Measurements from ENCODE around the gene SLC23A2.

Gene SLC23A2

DNA sequence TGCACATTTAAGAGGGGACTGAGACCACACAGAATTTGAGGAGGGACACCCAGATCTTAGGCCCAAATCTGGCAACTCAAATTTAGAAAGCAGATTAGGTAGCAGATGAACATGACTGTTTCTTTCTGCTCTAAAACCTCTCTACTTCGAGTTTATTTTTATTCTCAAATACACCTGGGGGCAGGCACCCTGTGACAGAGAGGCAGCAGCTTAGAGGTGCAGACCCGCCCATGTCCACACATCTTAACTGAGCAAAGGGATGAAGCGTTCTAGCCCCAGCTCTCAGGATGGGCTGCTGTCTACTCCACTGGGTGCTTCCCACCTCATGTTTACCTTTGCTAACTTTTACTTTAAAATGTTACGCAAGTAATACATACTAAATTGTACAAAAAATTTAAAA is 125.0 kb downstream of the SLC23A2 start:
- in situ Hi-C loops (cut with HindIII; ENCODE audit: low sequenced_read_pairs): no loop called here
- TF ChIP-seq, protein P1, sequence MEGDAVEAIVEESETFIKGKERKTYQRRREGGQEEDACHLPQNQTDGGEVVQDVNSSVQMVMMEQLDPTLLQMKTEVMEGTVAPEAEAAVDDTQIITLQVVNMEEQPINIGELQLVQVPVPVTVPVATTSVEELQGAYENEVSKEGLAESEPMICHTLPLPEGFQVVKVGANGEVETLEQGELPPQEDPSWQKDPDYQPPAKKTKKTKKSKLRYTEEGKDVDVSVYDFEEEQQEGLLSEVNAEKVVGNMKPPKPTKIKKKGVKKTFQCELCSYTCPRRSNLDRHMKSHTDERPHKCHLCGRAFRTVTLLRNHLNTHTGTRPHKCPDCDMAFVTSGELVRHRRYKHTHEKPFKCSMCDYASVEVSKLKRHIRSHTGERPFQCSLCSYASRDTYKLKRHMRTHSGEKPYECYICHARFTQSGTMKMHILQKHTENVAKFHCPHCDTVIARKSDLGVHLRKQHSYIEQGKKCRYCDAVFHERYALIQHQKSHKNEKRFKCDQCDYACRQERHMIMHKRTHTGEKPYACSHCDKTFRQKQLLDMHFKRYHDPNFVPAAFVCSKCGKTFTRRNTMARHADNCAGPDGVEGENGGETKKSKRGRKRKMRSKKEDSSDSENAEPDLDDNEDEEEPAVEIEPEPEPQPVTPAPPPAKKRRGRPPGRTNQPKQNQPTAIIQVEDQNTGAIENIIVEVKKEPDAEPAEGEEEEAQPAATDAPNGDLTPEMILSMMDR (IDR thresholded peaks at IDR 0.05; ENCODE audit: low read depth, low read length, missing control alignments): no peak
- no peak overlapping the region for H3K4me3 ChIP-seq (ENCODE audit: low read depth, low read length)
- no peak for DNase-seq (ENCODE audit: low read depth)

DNA sequence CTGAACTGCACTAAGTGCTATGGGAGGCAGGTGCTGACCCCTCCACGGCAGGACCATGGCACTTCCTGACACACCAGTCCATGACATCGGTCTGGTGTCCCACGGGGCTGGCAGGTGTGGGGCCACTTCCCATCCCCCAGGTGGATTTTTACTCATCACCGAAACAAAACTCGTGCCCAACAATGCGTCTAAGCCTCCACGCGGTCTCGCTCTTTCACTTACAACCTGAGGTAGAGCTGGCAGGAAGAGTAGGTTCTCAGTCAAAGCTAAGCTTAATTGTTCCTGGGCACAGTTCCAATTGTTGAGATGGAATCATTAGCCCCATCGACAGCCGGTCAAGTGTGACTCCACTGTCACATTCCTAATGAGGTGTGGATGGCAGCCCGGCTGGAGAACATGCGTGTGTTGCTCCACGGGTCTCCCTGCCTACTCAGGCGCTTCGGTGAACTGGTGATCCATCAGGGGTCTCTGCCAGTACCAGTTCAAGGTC is 125.7 kb downstream of the SLC23A2 start:
- no peak overlapping the region for H3K4me3 ChIP-seq (ENCODE audit: low read depth, low read length)
- in situ Hi-C loops (cut with HindIII; ENCODE audit: low sequenced_read_pairs): no loop called here
- DNase-seq (ENCODE audit: low read depth): no peak
- TF ChIP-seq, protein P1 (IDR thresholded peaks at IDR 0.05; ENCODE audit: low read depth, low read length, missing control alignments): no peak

DNA sequence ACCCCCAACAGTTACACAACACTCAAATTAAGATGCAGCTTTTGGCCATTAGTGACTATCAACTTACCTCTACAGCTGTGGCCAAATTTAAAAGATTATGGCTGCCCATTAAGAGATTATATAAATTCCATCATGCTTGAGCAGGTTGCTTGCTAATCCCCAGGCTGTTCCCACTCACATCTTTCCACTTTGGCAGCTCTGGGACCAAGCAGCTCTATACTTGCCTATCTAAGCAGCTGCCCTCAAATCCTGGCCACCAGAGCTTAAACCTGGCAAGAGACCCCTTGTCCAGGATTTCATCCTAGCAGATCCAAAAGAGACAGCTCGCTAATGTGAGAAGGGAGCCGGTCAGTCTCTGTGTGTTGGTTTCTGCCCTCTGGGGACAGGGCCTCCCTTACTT is 127.9 kb downstream of the SLC23A2 start:
- in situ Hi-C loops (cut with HindIII; ENCODE audit: low sequenced_read_pairs): no loop called here
- no peak for DNase-seq (ENCODE audit: low read depth)
- TF ChIP-seq, protein P1 (IDR thresholded peaks at IDR 0.05; ENCODE audit: low read depth, low read length, missing control alignments): no peak
- H3K4me3 ChIP-seq (ENCODE audit: low read depth, low read length): no peak overlapping the region

DNA sequence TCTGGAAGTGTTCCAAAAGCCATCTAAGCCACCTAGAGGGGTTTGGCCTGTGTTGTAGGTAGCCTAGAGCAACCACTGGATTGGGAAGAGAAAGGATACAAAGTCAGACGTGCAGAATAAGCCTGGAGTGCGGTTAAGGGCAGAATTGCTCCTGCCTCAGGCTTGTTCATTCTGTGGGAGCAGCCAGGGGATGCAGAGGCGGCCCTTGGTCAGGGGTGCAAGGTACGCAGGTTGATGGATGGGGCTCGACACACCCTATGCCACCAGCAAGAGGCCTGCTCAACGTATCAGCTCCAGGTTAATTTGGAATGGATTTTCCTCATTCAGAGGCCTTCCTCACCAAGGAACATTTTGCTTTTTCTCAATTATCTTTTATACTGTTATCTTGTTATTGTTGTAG is 129.8 kb downstream of the SLC23A2 start:
- in situ Hi-C loops (cut with HindIII; ENCODE audit: low sequenced_read_pairs): no loop called here
- H3K4me3 ChIP-seq (ENCODE audit: low read depth, low read length): no peak overlapping the region
- DNase-seq (ENCODE audit: low read depth): no peak
- TF ChIP-seq, protein P1 (IDR thresholded peaks at IDR 0.05; ENCODE audit: low read depth, low read length, missing control alignments): no peak

DNA sequence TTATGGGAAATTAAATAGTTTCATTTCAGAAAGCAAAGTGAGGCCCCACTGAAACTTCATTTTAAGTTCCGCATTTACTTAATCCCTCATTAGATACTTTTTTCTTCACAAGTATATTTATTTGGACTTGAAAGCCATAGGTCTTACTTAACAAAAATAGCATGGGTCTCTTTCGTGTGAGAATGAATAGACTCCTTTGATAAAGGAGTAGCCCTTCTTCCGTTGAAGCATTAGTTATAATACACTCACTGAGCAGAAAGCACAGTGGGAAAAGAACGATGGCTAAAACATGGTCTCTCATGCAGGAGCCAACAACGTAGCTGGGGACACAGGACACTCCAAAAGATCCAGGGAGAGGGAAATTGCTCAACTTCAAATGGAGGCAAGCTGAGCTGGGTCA is 130.4 kb downstream of the SLC23A2 start:
- DNase-seq (ENCODE audit: low read depth): no peak
- in situ Hi-C loops (cut with HindIII; ENCODE audit: low sequenced_read_pairs): no loop called here
- no peak overlapping the region for H3K4me3 ChIP-seq (ENCODE audit: low read depth, low read length)
- TF ChIP-seq, protein P1 (IDR thresholded peaks at IDR 0.05; ENCODE audit: low read depth, low read length, missing control alignments): no peak

DNA sequence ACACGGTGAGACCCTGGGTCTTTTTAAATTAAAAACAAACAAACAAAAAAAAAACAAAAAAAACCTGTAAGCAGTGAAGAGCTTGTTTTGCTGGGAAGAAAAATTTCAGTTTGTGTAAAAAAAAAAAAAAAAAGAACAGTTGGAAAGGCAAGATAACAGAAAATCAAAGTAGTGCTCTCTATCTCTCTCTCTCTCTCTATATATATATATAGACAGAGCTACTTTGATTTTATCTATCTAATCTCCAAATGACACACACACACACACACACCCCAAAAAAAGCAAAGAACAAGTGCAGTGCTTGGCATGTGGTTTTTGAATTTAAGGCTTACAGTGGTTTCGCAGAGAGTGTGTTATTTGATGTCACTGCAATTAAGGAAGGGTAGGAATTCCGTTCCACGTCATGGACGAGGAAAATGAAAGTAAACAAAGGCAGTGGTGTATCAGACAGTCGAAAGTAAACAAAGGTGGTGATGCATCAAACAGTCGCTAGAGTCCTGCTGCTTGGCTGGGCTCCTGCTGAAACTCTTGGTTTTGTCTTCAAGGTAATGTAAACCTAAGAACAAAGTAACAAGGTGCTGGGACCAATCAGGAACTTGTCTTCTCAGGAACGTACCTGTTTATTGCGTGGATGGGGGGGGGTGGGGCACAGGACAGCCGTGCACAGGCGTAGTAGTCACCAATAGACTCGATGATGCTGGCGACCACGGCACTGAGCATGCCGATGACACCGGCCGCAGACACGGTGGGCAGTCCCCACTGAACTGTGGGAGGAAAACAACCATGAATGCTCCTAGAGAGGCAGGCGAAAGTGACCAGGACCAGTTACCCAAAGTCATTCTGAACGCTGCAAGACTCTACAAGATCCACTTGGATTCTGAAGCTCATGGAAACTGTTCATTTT is 131.8 kb downstream of the SLC23A2 start:
- TF ChIP-seq, protein P1 (IDR thresholded peaks at IDR 0.05; ENCODE audit: low read depth, low read length, missing control alignments): no peak
- DNase-seq (ENCODE audit: low read depth): no peak
- in situ Hi-C loops (cut with HindIII; ENCODE audit: low sequenced_read_pairs): no loop called here
- H3K4me3 ChIP-seq (ENCODE audit: low read depth, low read length): no peak overlapping the region

All from astrocyte of the cerebellum (primary cell).